NOMO-1 treated with DMSO at 0.1 percent for 48 hours (cell line): ENCODE measurements around the gene KRT8.
A peak's percentile ranks its signal among the peaks of the same experiment; 100 is the strongest.

Experiments used
- DNase-seq: peaks from one replicate; lab custom pipeline; 2025; ENCODE audit not compliant: unreplicated experiment; lab: John Stamatoyannopoulos, UW

The KRT8 gene

DNA sequence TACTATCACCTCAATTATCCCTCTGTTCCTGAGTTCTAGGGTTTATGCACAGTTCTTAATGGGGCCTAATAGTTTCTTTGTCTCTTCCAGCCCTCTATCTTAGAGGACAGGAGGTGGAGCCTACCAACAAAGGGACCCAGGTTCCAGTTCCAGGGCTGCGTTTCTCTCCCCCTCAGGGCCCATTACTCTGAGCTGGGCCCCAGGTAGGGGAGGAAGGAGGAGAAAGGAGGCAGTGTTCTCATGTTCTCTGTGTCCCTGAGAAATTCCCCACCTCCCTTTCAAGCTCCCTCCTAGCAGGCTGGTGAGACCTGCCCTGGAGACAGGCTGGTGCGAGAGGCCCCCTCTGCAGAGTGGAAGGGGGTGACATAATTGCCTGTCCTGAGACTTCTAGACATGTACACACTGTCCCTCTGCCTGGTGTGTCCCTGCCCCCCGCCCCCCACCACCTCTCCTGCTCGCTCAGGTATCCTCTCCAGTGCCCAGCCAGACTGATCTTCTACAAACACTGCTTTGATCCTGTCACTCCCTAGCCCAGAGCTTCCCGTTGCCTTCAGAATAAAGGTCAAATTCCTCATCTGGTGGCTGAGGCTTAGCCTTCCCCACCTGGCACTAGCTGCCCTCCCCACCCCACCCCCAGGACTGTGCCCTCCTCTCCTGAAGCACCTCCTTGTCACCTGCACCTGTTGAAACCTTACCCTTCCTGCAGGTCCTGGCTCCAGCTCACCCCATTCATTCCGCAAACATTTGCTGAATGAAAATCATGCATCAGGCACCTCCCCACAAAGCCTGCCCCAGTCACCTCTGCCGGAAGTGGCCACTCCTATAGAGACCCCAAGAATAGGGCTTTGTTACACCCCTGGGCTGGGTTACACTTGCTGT, 21.1 kb upstream of the KRT8 start:
- no peak for DNase-seq

DNA sequence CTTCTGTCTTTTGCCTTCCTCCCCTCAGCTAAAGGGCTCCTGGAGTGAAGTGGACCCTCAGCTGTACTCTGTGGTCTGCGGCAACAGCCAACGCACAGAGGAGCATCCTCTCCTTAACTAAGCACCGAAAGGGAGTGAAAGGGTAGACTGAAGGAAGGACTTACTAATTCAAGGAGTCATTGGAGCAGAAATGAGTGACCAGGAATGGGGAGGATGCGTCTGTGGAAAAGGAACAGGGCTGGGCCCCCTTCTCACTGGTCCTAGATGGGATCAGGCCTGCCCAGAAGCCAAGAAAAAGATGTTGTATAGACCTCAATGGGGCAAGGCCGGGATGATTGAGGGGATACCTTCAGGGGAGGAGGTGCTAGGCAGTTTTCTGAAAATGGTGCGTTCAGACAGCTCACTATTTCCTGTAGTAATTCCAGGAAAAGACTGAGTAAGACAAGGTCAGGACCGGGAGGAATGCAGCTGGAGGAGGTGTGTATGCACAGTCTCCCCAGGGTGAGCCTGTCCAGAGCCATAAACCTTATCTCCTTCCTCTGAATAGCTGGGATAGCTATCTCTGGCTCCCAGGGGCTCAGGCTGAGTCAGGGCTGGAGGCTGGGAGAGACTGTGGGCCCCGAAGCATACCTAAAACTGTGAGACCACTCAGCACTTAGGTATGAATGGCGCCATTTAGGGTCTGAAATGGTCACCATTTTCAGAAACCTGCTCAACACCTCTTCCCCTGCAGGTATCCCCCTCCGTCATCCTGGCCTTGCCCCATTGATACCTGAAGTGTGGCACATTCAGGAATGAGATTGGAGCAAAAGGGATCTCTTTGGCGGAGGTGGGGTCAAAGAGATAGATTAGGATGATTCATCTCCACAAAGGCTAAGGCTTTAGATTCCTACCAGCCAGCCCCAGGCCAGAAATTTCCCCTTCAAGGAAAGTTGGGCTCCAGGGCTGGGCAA, 20.2 kb upstream of the KRT8 start:
- no peak for DNase-seq

DNA sequence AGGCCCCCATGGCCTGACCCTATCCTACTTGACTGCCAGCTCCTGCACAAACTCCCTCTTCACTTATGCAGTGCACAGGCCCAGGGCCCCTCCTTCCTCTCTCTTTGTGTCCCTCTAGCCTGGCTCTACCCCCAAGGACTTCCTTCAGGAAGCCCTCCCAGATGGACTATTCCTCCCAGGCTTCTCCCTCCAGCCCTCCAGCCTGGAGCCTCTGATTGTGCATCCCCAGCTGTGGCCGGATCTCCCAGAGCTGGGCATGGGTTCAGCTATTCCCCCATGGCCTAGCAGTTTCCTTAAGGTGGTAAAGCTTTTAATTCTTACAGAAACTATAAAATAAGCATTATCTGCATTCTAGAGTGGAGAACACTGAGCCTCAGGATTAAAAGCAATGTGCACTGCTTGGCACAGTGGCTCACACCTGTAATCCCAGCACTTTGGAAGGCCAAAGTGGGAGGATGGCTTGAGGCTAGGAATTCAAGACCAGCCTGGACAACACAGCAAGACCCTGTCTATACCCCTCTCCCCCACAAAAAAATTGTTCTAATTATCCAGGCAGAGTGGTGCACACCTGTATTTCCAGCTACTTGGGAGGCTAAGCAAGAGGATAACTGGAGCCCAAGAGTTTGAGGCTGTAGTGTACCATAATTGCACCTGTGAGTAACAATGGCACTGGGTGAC, 16.8 kb upstream of the KRT8 start:
- no peak for DNase-seq

DNA sequence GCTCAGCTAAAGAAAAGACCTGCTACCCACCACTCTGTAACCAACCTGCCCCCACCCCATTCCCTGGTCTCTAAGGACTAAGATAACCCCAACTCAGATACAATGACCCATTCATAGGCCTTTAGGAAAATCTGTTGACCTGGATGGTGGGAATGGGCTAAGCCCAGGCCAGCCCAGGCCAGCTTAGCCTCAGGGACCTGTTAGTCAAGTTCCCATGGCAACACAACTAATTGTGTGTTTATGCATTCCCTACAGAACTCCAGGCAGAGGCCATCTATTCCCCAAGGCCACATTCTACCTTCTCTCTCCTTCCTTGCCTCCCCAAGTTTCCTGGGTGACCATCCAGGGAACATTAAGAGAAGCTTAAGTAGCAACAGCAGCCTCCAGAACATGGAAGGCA, 16.1 kb upstream of the KRT8 start:
- DNase-seq, result no peak

DNA sequence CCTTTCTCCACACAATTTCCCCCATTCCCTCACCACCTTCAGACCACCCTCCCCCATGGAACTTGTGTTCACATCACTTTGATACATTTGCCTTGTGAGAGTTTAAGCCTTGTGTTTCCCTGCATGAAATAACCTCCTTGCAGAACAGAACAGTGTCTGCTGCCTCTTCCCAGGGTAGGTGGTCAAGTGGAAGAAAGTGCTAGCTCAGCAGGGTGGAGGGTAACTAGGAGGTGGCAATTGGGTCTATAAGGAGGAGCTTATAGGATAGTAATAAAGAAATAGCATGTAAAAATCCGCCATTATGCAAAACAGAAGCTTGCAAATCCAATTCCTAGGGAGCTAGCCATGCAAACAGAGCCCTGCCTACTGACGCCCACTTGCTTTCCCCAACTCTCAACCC, 13.9 kb upstream of the KRT8 start:
- no peak for DNase-seq

DNA sequence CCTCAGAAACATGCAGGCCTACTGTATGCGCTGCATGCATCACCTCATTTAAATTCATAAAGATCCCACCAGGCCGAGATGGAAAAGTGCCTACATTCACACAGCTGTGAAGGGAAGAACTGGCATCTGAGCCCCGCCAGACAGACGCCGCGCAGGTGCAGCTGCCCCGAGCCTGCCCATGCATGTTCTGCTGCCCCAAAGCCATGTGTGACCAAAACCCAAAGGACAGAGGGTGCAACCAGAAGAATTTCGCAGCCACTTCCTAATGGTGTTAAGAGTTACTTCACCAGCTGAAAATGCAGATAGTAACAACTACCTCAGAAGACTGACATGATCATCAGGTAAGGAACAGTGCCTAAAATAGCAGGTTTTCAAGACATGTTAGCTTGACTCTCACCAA, 13.5 kb upstream of the KRT8 start:
- no peak for DNase-seq

DNA sequence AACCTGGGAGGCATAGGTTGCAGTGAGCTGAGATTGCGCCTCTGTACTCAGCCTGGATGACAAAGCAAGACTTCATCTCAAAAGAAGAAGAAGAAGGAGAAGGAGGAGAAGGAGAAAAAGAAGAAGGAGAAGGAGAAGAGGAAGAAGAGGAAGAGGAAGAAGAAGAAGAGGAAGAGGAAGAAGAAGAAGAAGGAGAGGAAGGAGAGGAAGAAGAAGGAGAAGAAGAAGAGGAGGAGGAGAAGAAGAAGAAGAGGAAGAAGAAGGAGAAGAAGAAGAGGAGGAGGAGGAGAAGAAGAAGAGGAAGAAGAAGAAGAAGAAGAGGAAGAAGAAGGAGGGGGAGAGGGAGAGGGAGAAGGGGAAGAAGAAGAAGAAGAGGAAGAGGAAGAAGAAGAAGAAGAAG, 12.9 kb upstream of the KRT8 start:
- no peak for DNase-seq

DNA sequence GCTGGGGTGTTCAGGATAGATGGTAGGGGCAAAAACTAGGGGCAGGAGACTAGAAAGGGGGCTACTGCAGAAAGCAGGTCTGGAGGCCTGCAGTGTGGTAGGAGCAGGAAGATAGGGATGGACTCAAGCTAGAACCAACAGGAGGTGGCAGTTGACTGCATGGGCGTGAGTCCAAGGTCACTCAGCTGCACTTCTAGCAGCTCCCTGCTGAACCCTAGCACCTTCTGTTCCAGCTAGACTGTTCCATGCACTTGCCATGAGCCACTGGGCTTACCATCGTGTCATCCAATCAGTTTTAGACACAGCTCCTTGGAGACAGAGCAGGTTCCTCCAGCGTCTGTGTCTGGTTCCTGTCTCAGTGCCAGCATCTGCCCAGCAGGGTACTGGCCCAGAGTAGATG, 11.3 kb upstream of the KRT8 start:
- DNase-seq, result no peak

DNA sequence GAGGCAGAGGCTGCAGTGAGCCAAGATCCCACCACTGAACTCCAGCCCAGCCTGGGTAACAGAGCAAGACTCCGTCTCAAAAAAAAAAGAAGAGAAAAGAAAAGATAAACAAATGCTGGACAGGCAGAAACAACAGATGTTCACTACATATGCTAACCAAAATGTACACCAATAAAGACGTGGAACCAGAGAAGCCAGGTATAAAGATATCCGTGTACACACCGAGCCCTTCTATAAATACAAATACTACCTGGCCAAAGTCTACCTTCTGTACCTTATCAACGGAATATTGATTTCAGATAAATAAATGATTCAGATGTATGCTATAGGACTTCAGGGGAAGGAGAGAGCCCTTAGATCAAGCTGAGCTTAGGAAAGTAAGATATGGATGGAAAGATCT, 10.8 kb upstream of the KRT8 start:
- no peak for DNase-seq

DNA sequence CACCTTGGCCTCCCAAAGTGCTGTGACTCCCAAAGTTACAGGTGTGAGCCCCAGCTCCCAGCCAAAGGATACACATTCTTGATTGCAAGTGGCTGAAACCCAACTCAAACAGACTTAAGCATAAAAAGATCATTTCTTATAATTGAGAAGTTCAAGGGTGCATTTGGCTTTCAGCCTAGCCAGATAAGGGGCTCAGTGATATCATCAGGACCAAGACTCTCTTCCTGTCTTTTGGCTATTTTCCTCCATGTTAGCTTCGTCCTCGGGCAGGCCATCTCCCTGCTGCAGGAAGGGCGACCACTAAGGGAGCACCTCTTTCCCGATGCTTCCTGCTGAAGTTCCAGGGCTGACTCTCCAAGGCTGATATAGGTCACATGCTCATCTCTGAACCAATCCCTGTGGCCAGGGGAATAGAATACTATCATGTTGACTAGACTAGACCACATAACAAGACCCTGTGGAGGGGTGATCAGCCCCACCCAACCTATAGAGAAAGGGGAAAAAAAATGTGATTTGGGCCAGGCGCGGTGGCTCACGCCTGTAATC, 9.8 kb upstream of the KRT8 start:
- DNase-seq, result no peak

DNA sequence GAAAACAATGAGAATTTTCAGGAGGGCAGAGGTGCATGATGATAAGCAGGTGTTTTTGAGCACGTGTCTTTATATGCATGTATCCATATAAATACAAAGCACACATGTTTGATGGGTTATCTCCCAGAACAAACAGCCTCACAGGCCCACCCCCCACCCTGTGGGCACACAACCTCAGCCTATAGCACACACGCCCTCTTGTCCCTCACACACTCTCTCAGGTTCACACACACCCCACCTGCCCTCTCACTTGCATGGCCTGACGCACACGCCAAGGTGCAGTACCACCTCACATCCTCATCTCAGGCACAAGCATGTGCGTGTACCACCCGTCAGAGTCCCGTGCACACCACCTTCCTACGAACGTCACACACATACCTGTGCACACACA, 8.6 kb upstream of the KRT8 start:
- no peak for DNase-seq

DNA sequence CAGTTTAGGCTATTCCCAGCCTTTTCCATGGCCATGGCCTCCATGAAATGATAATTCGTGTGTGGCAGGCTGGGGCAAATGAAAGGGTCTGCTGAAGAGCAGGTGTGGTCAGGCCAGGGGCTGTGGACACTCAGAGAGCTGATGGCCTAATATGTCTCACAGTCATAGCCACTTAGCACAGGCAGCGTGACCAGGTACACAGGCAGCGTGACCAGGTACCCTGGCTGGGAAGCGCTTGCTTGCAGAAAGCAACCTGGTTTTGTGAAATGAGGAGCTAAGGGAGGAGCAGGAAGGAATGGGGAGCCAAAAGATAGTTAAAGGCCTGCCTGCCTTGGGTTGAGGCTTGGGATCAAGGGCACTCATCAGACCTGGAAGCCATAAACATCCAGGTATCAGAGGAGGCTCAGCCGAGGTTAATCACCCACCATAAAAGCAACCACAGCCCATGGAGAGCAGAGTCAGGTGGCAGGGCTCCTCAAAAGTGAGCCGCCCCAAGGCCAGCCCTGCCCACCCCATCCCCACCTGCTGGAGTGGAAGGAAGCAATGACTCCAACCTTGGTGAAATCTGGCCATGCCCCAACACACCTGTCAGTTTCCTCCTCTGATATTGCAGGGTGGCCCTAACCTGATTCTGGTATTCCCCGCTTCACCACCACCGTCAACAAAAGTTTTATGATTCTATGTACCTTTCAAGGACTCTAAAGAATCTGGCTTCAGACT, 8.0 kb upstream of the KRT8 start:
- DNase-seq, result no peak

DNA sequence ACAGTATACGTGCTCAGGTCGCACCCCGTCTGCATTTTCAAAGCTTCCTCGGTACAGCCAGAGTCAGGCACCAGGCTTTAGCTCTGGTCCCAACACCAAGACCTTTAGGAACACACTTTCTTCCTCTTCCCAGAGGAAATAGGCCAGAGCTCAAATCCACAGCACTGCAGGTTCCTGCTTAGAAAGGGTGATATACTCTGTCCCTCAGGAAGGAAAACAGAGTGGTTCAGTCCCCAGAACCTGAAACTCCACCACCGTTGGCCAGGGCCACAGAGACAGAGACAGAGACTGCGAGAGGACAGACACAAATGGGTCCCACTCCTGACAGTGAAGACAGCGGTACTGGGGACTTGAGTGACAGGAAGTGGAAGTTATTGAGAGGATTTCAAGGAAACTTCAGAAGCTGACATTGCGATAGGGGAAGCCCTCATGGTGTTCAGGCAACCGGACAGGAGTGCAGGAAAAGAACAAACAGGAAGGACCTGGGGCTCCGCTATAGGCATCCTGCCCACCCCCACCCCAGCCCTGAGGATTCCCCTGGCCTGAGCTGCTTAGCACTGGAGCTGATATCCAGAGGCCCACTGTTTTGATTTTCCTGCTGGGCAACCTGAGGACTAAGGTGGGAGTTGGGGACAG, 5.5 kb upstream of the KRT8 start:
- peak; percentile 6 for DNase-seq

DNA sequence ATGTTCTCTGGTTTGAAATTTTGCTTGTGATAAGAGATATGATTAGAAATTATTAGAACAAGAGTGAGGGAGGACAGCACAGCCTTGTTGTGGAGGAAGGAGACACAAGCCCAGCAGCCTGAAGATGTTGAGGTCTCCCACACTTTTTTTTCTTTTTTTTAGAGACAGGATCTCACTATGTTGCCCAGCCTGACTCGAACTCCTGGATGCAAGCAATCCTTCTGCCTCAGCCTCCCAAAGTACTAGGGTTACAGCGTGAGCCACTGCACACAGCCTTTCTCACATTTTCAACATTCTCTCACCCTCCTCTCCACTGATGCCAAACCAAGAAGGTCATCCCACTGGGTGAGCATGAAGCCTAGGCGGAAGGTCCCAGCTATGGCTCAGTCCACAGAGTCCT, 4.9 kb upstream of the KRT8 start:
- DNase-seq, result no peak

DNA sequence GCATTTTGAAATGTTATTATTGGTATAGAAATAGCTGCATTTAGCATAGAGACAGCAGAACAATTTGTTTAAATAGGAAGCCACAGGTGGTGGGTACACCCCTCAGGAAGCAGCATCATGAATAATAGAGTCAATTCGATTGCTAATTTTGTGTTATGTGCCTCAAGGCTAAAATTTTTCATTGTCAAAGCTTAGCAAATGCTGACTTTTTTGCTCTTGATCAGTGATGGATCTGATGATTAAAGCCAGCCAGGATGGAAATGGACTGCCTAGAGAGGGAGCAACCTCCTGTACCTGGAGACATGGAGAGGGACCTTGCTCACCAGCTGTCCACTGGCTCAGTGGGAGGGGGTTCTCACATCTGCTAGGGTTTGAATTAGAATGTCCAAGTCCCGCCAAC, 4.5 kb upstream of the KRT8 start:
- DNase-seq, result no peak

DNA sequence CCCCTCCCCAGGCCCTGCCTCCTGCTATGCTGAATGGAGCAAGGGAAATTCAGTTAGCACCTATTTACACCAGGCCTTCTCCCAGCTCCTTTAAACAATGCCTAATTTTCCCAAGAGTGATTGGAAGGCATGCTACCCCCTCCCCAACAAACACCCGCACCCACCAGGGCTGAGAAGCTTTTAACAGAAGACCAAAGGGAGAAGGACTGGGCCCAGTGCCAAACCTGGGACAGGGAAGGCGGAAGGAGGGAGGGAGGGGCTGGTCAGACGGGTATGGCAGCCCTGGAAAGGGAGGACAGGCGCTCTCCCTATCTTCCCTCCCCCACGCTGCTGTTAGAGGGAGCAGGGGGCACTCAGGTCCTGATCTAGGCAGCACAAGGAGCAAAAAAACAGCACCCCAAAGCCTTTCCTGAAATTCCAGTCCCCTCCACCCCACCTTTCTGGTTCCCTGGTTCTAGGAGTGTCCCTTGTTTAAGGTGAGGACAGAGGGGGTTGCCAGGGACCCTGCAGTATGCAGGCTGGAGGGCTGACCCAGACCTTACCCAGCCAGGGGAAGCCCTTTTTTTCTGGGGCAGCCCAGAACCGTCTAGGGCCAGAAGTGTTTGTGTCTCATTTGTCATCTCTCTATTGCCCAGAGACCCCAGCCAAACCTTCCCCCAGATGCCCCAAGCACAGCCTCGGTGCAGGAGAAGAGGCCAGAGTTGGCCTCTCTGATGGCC, 2.4 kb upstream of the KRT8 start:
- no peak for DNase-seq

DNA sequence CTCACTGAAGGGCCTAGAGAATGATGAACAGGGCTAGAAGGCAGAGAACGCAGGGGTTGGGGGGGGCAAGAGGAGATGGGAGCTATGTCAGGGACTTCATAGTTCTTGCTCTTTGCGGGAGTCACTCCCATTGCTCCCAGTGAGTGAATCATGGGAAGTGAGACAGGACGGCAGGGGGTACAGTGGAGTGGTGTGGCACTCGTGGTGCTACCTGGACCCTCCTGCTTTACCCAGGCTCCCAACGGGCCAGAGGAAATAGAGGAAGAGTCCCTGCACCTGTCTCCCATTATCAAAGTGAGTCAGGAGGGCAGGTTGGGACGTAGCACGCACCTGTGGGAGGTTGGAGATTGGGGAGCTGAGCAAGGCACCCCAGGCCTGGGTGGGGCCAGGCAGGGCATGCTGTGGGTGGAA, 1.3 kb upstream of the KRT8 start:
- no peak for DNase-seq

DNA sequence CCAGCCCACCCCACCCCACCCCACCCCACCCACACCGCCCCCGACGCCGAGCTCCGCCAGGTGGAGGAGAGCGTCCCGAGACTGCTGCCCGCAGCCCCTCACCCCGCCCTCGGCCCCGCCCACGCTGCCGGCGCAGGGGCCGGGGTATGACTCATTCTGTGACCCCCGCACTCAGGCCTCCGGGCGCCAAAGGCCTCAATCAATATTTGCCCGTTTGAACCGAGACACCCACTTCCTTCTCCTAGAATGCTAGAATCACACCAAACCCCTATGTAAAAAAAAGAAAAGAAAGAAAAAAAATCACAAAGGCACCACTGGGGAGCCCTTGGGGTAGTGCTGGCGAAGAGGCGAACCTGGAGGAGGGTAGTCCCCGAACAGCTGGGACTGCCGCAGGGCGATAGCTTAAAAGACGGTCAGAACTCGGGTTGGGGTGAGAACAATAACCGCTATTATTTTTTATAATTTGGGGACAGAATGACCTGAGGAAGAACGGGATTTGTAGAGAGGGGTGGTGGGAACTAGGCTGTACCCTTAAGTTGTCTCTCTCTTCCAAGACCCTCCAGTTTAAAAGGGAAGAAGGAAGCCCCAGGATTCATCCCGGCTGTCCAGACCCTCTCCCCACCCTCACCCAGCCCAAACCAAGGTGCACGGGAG, 894 bp downstream of the KRT8 start:
- DNase-seq, result peak; percentile 70

DNA sequence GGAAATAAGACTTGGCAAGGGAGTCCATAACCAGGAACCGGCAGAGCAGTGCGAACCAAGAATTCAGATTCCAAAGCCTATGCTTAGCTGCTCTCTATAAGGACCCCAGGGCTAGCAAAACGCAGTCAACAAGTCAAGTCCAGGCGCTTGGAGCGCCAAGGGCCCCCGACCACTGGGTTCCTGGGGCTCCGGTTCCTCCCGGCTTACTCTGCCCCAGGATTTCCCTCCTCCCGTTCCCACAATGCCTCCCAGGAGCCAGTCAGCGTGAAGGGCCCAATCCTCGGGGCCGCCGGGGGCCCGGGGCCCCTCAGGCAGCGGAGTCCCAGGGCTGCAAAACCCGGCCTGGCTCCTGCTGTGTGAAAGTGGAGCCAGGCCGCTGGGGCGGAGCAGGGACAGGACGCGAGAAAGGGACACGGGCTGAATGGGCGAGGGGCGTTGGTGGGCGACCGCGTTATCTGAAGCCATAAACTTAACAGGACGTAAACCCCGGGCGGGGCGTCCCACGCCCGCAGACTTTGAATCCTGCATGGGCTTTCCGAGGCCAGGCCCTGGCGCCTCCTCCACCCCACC, 1.5 kb downstream of the KRT8 start:
- DNase-seq, result peak; percentile 76
